Caco-2 (cell line): ENCODE data around the gene KIAA0232. TPM values are rescaled to one million over a fixed set of nuclear protein-coding genes. Genes with fewer than 3 reads are reported as not detected.

Experiments used
- BruUV-seq: library from RNA; stranded (reverse); fragments of 400-500 nt; replicated peaks from 2 replicates; lab custom pipeline; 2021; lab: Mats Ljungman, UMichigan
- CTCF ChIA-PET: fragments of 300-600 bp; sonication (Branson Sonifier 250); formaldehyde crosslinking; loops from one replicate; lab custom pipeline; 2022; ENCODE audit warnings: antibody characterized with exemption; lab: Charles Lee
- POLR2A ChIA-PET: fragments of 300-600 bp; sonication (Branson Sonifier 250); formaldehyde crosslinking; loops from one replicate; lab custom pipeline; 2022; ENCODE audit warnings: antibody characterized with exemption; lab: Charles Lee
- DNase-seq, 2 experiments: peaks; one replicate each; pipeline versions ENCODE4 v3.0.0 to v3.0.0-alpha.2; 2020 to 2022
- H3K27me3 ChIP-seq: replicated peaks from 2 replicates; pipeline ENCODE4 v1.6.0; 2011; ENCODE audit warnings: low read length; ENCODE audit not compliant: control insufficient read depth, insufficient read depth
- H3K36me3 ChIP-seq: 2 replicates; pipeline ENCODE4 v1.5.1; 2011; ENCODE audit warnings: low read length; ENCODE audit not compliant: control insufficient read depth, insufficient read depth
- H3K4me1 ChIP-seq: fragments of 250-450 bp; sonication (Bioruptor Pico); 2 replicates; pipeline ENCODE4 v1.5.1; 2020; ENCODE audit warnings: mild to moderate bottlenecking
- H3K4me3 ChIP-seq: 2 replicates; pipeline ENCODE4 v1.5.1; 2011; ENCODE audit warnings: low read depth, mild to moderate bottlenecking, control low read depth, low read length
- H3K9me3 ChIP-seq: fragments of 250-450 bp; sonication (Bioruptor Pico); 2 replicates; pipeline ENCODE4 v1.5.1; 2020; ENCODE audit warnings: mild to moderate bottlenecking, moderate library complexity
- H3K27ac Mint-ChIP-seq: one replicate; pipeline ENCODE4 v1.8.0; 2022; ENCODE audit warnings: mixed read lengths; ENCODE audit not compliant: unreplicated experiment
- H3K27me3 Mint-ChIP-seq: one replicate; pipeline ENCODE4 v1.8.0; 2022; ENCODE audit warnings: mixed read lengths; ENCODE audit not compliant: insufficient read depth, unreplicated experiment
- H3K36me3 Mint-ChIP-seq: one replicate; pipeline ENCODE4 v1.8.0; 2022; ENCODE audit warnings: mild to moderate bottlenecking, mixed read lengths; ENCODE audit not compliant: insufficient read depth, unreplicated experiment
- H3K4me1 Mint-ChIP-seq: one replicate; pipeline ENCODE4 v1.8.0; 2022; ENCODE audit warnings: low read depth, mixed read lengths; ENCODE audit not compliant: unreplicated experiment
- H3K4me3 Mint-ChIP-seq: one replicate; pipeline ENCODE4 v1.8.0; 2022; ENCODE audit warnings: mild to moderate bottlenecking, moderate library complexity, mixed read lengths; ENCODE audit not compliant: unreplicated experiment
- H3K9me3 Mint-ChIP-seq: one replicate; pipeline ENCODE4 v1.8.0; 2022; ENCODE audit warnings: mixed read lengths; ENCODE audit not compliant: unreplicated experiment
- intact Hi-C: fragments of 100-400 bp; cut with micrococcal nuclease; formaldehyde crosslinking; loops from one replicate; pipeline ENCODE4 v1.10.0; 2022; ENCODE audit not compliant: unreplicated experiment
- total RNA-seq: library from RNA; stranded (reverse); gene quantifications from 2 replicates; pipeline ENCODE4 v1.2.3, GENCODE V29; 2022
- TF ChIP-seq, protein P1 (sequence below), 2 experiments: fragments of 200-600 bp in 1 of 2; IDR thresholded peaks; 1 replicate in 1 of 2; 2 replicates in 1 of 2; pipeline versions ENCODE4 v1.5.1 to v1.8.0; 2011 to 2022; ENCODE audit warnings: antibody characterized with exemption in 1 of 2, control low read depth in 1 of 2, inconsistent platforms in 1 of 2, low read depth in 1 of 2, low read length in 1 of 2, mild to moderate bottlenecking in 1 of 2, moderate library complexity in 1 of 2; ENCODE audit not compliant: insufficient read depth in 1 of 2, severe bottlenecking in 1 of 2, unreplicated experiment in 1 of 2

Gene KIAA0232
- total RNA-seq, 1 experiment from 2014 or later = 19.7 TPM

DNA sequence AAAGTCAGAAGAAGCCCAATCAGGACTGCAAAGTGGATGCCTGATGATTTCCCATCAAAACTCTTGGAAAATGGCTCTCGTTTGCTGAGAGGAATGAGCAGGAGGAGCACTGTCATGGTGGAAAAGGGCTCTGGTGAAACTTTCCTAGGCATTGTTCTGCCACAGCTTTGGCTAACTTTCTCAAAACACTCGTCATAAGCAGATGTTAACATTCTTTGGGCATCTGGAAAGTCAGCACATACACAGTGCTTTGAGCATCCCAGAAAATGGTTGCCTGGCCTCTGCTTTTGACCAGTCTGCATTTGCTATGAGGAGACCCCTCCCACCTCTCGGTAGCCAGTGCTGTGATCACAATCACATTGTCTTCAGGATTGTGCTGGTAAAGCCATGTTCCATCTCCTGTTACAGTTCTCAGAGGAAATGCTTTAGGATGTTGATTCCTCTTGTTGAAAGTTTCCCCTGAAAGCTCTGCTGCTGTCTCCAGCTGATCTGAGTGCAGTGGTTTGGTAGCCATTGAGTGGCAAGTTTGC, 101.9 kb downstream of the KIAA0232 start:
- BruUV-seq = no TSS peak
- TF ChIP-seq, protein P1, sequence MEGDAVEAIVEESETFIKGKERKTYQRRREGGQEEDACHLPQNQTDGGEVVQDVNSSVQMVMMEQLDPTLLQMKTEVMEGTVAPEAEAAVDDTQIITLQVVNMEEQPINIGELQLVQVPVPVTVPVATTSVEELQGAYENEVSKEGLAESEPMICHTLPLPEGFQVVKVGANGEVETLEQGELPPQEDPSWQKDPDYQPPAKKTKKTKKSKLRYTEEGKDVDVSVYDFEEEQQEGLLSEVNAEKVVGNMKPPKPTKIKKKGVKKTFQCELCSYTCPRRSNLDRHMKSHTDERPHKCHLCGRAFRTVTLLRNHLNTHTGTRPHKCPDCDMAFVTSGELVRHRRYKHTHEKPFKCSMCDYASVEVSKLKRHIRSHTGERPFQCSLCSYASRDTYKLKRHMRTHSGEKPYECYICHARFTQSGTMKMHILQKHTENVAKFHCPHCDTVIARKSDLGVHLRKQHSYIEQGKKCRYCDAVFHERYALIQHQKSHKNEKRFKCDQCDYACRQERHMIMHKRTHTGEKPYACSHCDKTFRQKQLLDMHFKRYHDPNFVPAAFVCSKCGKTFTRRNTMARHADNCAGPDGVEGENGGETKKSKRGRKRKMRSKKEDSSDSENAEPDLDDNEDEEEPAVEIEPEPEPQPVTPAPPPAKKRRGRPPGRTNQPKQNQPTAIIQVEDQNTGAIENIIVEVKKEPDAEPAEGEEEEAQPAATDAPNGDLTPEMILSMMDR (IDR thresholded peaks at IDR 0.05; ENCODE audit: insufficient read depth in 1 of 2, low read depth in 1 of 2, low read length in 1 of 2, severe bottlenecking in 1 of 2, unreplicated experiment in 1 of 2) = no peak
- Histone ChIP-seq H3K4me3 (no peak overlapping the region), H3K4me1 (no peaks in the 10 kb centered on the region), H3K36me3 (no peaks in the 10 kb centered on the region; the same call in 1 of the 2 replicates), H3K27me3 (no peaks in the 10 kb centered on the region), H3K9me3 (no peaks in the 10 kb centered on the region; the same call in 1 of the 2 replicates)
- ChIA-PET POLR2A (interaction anchor here (0.7 kb wide), 1 partner anchor 44 kb away, joined by 4 read pairs; no protein-coding TSS in a partner anchor), CTCF (interaction anchor here (2.1 kb wide), 1 partner anchor 11 kb away, joined by 7 read pairs; no protein-coding TSS in a partner anchor)
- DNase-seq = no peak
- no peaks in the 10 kb centered on the region for H3K27me3 Mint-ChIP-seq
- no peaks in the 10 kb centered on the region for H3K9me3 Mint-ChIP-seq
- no peak overlapping the region for H3K27ac Mint-ChIP-seq
- peaks cover 64% of the 10 kb centered on the region for H3K36me3 Mint-ChIP-seq
- no peak overlapping the region for H3K4me3 Mint-ChIP-seq
- intact Hi-C loops = no loop called here
- H3K4me1 Mint-ChIP-seq = no peaks in the 10 kb centered on the region

DNA sequence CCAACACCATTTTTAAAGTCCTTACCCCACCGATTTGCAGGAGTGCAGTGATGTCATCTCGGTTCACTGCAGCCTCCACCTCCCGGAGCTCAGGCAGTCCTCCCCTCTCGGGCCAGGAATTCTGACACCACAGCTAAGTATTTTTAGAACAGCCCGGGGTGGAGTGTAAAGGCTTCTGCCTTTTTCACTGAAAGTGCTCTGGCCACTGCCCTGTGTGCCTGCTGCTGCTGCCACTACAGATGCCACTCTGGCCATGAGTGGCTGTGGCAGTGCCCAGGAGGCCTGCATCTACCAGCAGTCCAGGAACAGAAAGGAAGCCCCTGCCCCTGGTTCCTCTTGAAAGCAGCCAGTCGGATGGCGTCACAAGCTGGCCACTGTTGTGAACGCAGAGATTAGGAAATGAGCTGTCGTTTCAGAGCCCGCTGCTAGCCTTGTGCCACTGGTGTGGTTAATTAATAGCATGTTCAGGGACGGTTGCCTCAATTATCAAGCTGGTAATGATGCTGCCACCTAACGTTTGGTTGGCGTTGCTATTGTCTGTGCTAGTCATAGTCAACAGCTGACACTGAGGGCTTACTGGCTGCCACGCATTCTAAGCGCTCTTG, 103.5 kb downstream of the KIAA0232 start:
- POLR2A ChIA-PET = no interaction called here
- no peak for DNase-seq
- TF ChIP-seq, protein P1 (IDR thresholded peaks at IDR 0.05; ENCODE audit: insufficient read depth in 1 of 2, low read depth in 1 of 2, low read length in 1 of 2, severe bottlenecking in 1 of 2, unreplicated experiment in 1 of 2) = no peak
- BruUV-seq = no TSS peak
- H3K9me3 Mint-ChIP-seq = no peaks in the 10 kb centered on the region
- no peak overlapping the region for H3K4me3 Mint-ChIP-seq
- H3K36me3 ChIP-seq = no peaks in the 10 kb centered on the region; the same call in none of the 2 replicates
- CTCF ChIA-PET = no interaction called here
- no peaks in the 10 kb centered on the region for H3K4me1 ChIP-seq
- H3K4me3 ChIP-seq = no peak overlapping the region
- H3K27ac Mint-ChIP-seq = no peak overlapping the region
- no peaks in the 10 kb centered on the region for H3K27me3 ChIP-seq
- H3K36me3 Mint-ChIP-seq = peaks cover 63% of the 10 kb centered on the region
- intact Hi-C loops = no loop called here
- H3K4me1 Mint-ChIP-seq = no peaks in the 10 kb centered on the region
- H3K9me3 ChIP-seq = peaks cover 11% of the 10 kb centered on the region; the same call in 1 of the 2 replicates
- H3K27me3 Mint-ChIP-seq = no peaks in the 10 kb centered on the region

DNA sequence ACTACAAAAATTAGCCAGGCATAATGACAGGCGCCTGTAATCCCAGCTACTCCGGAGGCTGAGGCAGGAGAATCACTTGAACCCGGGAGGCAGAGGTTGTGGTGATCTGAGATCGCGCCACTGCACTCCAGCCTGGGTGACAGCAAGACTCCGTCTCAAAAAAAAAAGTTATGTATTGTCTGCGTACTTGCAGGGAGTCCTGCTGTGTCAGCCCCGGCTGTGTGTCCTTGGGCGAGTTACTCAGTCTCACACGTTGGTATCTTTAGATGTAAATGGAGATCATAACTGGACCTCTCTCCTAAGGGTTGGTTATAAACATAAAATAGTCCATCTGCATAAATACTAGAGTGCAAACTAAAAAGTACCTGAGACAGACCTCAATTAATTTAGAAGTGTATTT, 104.4 kb downstream of the KIAA0232 start:
- ChIA-PET POLR2A (no interaction called here), CTCF (no interaction called here)
- Histone ChIP-seq H3K27me3 (no peaks in the 10 kb centered on the region), H3K4me3 (no peak overlapping the region), H3K4me1 (peaks cover 3% of the 10 kb centered on the region), H3K36me3 (no peaks in the 10 kb centered on the region; the same call in none of the 2 replicates), H3K9me3 (peaks cover 14% of the 10 kb centered on the region; the same call in 1 of the 2 replicates)
- no peak for DNase-seq
- intact Hi-C loops = no loop called here
- Mint-ChIP-seq H3K4me1 (peaks cover 3% of the 10 kb centered on the region), H3K36me3 (peaks cover 57% of the 10 kb centered on the region), H3K4me3 (no peak overlapping the region), H3K27ac (no peak overlapping the region), H3K9me3 (no peaks in the 10 kb centered on the region), H3K27me3 (no peaks in the 10 kb centered on the region)
- BruUV-seq = no TSS peak
- TF ChIP-seq, protein P1 (IDR thresholded peaks at IDR 0.05; ENCODE audit: insufficient read depth in 1 of 2, low read depth in 1 of 2, low read length in 1 of 2, severe bottlenecking in 1 of 2, unreplicated experiment in 1 of 2) = no peak
